Left renal cortex interstitium (tissue), 4 donors: ENCODE results near the gene ARHGEF5. TPM values are rescaled to one million over a fixed set of nuclear protein-coding genes. Genes with fewer than 3 reads are reported as not detected.
"Not testable (repeated sequence)": the region's sequence is repeated elsewhere in the genome, so short reads cannot be mapped to it uniquely, and the experiment has no call there.

Experiments used
- DNase-seq, 4 donors: peaks; one replicate each; pipeline ENCODE4 v3.0.0-alpha.2; 2013; ENCODE audit warnings: low read depth in 4 of 4, low spot score in 2 of 4, missing footprints in 1 of 4
- polyA plus RNA-seq, 4 donors: library from polyadenylated mRNA; unstranded; fragments of 120-200 nt; gene quantifications; one replicate each; pipeline ENCODE4 v1.2.1, GENCODE V29; 2013; ENCODE audit not compliant: insufficient read length in 4 of 4

ARHGEF5 gene
- polyA plus RNA-seq, 4 donors, result 20.8 to 38.0 (median 25.7) TPM

- DNase-seq, result not testable (repeated sequence)
These were observed 63.7 kb downstream of the ARHGEF5 start for GRCh38 chr7:144418931-144419330.

GRCh38 chr7:144427539-144427938, 72.3 kb downstream of the ARHGEF5 start:
- DNase-seq, result not testable (repeated sequence)

GRCh38 chr7:144428431-144428830, 73.2 kb downstream of the ARHGEF5 start:
- DNase-seq, result no peak

Other genes starting within 250 kb of the ARHGEF5 start
- under 1 TPM in 1 of 4 donors, not detected in 3; 0.09 TPM for gene OR2A2, start 245.8 kb upstream of the ARHGEF5 start, polyA plus RNA-seq
- under 1 TPM in 1 of 4 donors, not detected in 3; 0.05 TPM for gene OR2A14, start 232.2 kb upstream of the ARHGEF5 start, polyA plus RNA-seq
- gene CTAGE4, start 171.9 kb upstream of the ARHGEF5 start, polyA plus RNA-seq, result 10 to 100 TPM in 1 of 4 donors, 1 to 10 TPM in 3; 3.5 to 20.1 (median 5.7) TPM
- 10 to 100 TPM; 18.7 to 27.6 (median 22.4) TPM for gene ARHGEF35, start 159.6 kb upstream of the ARHGEF5 start, polyA plus RNA-seq
- 1 to 10 TPM in 2 of 4 donors, under 1 TPM in 2; 0.43 to 4.1 (median 2.0) TPM for gene OR2A42, start 115.8 kb upstream of the ARHGEF5 start, polyA plus RNA-seq
- 10 to 100 TPM in 2 of 4 donors, 1 to 10 TPM in 2; 4.3 to 27.2 (median 11.3) TPM for gene OR2A7, start 90.6 kb upstream of the ARHGEF5 start, polyA plus RNA-seq
- gene CTAGE8, start 86.1 kb upstream of the ARHGEF5 start, polyA plus RNA-seq, result 1 to 10 TPM; 4.0 to 8.9 (median 5.3) TPM
- 1 to 10 TPM in 3 of 4 donors, under 1 TPM in 1; 0.68 to 1.9 (median 1.1) TPM for gene OR2A1, start 43.0 kb upstream of the ARHGEF5 start, polyA plus RNA-seq
- gene NOBOX, start 48.3 kb downstream of the ARHGEF5 start, polyA plus RNA-seq, result not detected